GM12878 (cell line): ENCODE results near the gene MYCBP2. TPM values are rescaled to one million over a fixed set of nuclear protein-coding genes. Genes with fewer than 3 reads are reported as not detected.
A peak's percentile ranks its signal among the peaks of the same experiment; 100 is the strongest.
"Not testable (repeated sequence)": the region's sequence is repeated elsewhere in the genome, so short reads cannot be mapped to it uniquely, and the experiment has no call there.

Experiments used
- ATAC-seq: fragments of 200-7000 bp; cut with Tn5 transposase; 3 replicates; pipeline ENCODE4 v1.9.1; 2020; ENCODE audit warnings: mild to moderate bottlenecking, moderate library complexity
- BruUV-seq: library from RNA; stranded (reverse); fragments of 400-500 nt; replicated peaks from 2 replicates; lab custom pipeline; 2021; lab: Mats Ljungman, UMichigan
- CTCF ChIA-PET: fragments of 300-600 bp; sonication (Branson Sonifier 250); formaldehyde crosslinking; extraction: SDS; loops from one replicate; lab custom pipeline; 2021; ENCODE audit warnings: inconsistent platforms; lab: Yijun Ruan, JAX
- POLR2A ChIA-PET: fragments of 350-600 bp; formaldehyde crosslinking; extraction: SDS; loops from one replicate; lab custom pipeline; 2021; ENCODE audit warnings: inconsistent platforms; lab: Charles Lee
- RAD21 ChIA-PET: fragments of 300-600 bp; sonication (Branson Sonifier 250); formaldehyde crosslinking; loops from one replicate; lab custom pipeline; 2023; ENCODE audit warnings: antibody characterized with exemption; ENCODE audit not compliant: unreplicated experiment; lab: Charles Lee
- SMC1A ChIA-PET: fragments of 300-600 bp; sonication (Branson Sonifier 250); formaldehyde crosslinking; loops from one replicate; lab custom pipeline; 2023; ENCODE audit not compliant: unreplicated experiment, uncharacterized antibody; lab: Charles Lee
- DNase-seq: peaks from one replicate; pipeline ENCODE4 v3.0.0-alpha.2; 2011; ENCODE audit warnings: low read depth, low spot score
- FAIRE-seq: peaks from 3 replicates; lab custom pipeline; 2011; peaks lifted over from hg19 to GRCh38; lab: Jason Lieb, UNC
- H2AFZ ChIP-seq: 2 replicates; pipeline ENCODE4 v1.6.0; 2011; ENCODE audit warnings: low read depth, low read length, control low read depth; ENCODE audit not compliant: control insufficient read depth
- H3K27ac ChIP-seq: 2 replicates; pipeline ENCODE4 v1.5.1; 2011; ENCODE audit warnings: control low read depth; ENCODE audit not compliant: control insufficient read depth, insufficient read depth
- H3K27me3 ChIP-seq, 2 experiments: replicated peaks in 1 of 2; 2 replicates each; pipeline versions ENCODE4 v1.6.0 to v1.6.1; 2011; ENCODE audit warnings: low read length in 1 of 2; ENCODE audit not compliant: control insufficient read depth in 2 of 2, insufficient read depth in 2 of 2
- H3K36me3 ChIP-seq, 2 experiments: 2 replicates each; pipeline ENCODE4 v1.5.1; 2011; ENCODE audit warnings: low read length in 1 of 2; ENCODE audit not compliant: control insufficient read depth in 2 of 2, insufficient read depth in 2 of 2
- H3K4me1 ChIP-seq: 2 replicates; pipeline ENCODE4 v1.6.1; 2011; ENCODE audit warnings: mild to moderate bottlenecking, low read length, moderate library complexity, mixed read lengths; ENCODE audit not compliant: control insufficient read depth, insufficient read depth
- H3K4me2 ChIP-seq: 2 replicates; pipeline ENCODE4 v1.6.0; 2011; ENCODE audit warnings: control low read depth; ENCODE audit not compliant: control insufficient read depth, insufficient read depth
- H3K4me3 ChIP-seq: fragments of 200-600 bp; sonication (generic); 2 replicates; pipeline ENCODE4 v1.5.1; 2016
- H3K79me2 ChIP-seq: 2 replicates; pipeline ENCODE4 v1.6.0; 2011; ENCODE audit warnings: low read length; ENCODE audit not compliant: control insufficient read depth, insufficient read depth
- H3K9ac ChIP-seq: 2 replicates; pipeline ENCODE4 v1.8.0; 2011; ENCODE audit warnings: low read length, control low read depth, mixed read lengths; ENCODE audit not compliant: control insufficient read depth, insufficient read depth
- H3K9me3 ChIP-seq: replicated peaks from 3 replicates; pipeline ENCODE4 v1.5.1; 2011; ENCODE audit warnings: mild to moderate bottlenecking, low read length; ENCODE audit not compliant: control insufficient read depth, insufficient read depth
- H4K20me1 ChIP-seq: 2 replicates; pipeline ENCODE4 v1.6.0; 2011; ENCODE audit not compliant: control insufficient read depth, insufficient read depth
- CBX3 ChIP-seq: fragments of 200-600 bp; sonication (generic); IDR thresholded peaks from 2 replicates; pipeline ENCODE4 v1.6.1; 2016; ENCODE audit warnings: low read depth, borderline replicate concordance
- HDGF ChIP-seq: fragments of 450-650 bp; IDR thresholded peaks from 2 replicates; pipeline ENCODE4 v1.6.1; 2016; ENCODE audit warnings: antibody characterized with exemption
- IRF4 ChIP-seq: IDR thresholded peaks from 2 replicates; pipeline ENCODE4 v1.6.1; 2011; ENCODE audit warnings: low read depth, low read length
- MTA2 ChIP-seq: fragments of 450-650 bp; IDR thresholded peaks from 2 replicates; pipeline ENCODE4 v1.6.1; 2016; ENCODE audit warnings: low read depth, mild to moderate bottlenecking, moderate library complexity
- RBBP5 ChIP-seq: fragments of 200-600 bp; sonication (generic); conservative IDR thresholded peaks from 2 replicates; pipeline ENCODE4 v1.6.1; 2016
- RFX5 ChIP-seq: IDR thresholded peaks from 2 replicates; pipeline ENCODE4 v1.6.1; 2011; ENCODE audit warnings: low read depth, low read length, improper control_type of control experiment
- SIX5 ChIP-seq: IDR thresholded peaks from 2 replicates; pipeline ENCODE4 v1.6.1; 2011; ENCODE audit warnings: mild to moderate bottlenecking, low read depth, low read length, moderate library complexity; ENCODE audit not compliant: severe bottlenecking
- SRF ChIP-seq, 2 experiments: IDR thresholded peaks; 2 replicates each; pipeline ENCODE4 v1.6.1; 2011; ENCODE audit warnings: low read depth in 2 of 2, low read length in 2 of 2, mild to moderate bottlenecking in 1 of 2, moderate library complexity in 1 of 2
- TARDBP ChIP-seq: IDR thresholded peaks from 2 replicates; pipeline ENCODE4 v1.6.1; 2016; ENCODE audit warnings: borderline replicate concordance
- WGBS: methylation state at CpG from one replicate; pipeline ENCODE4 v1.1.6; 2016; ENCODE audit warnings: low lambda C conversion rate; ENCODE audit not compliant: insufficient replicate concordance, insufficient coverage; ENCODE audit errors: missing lambda C conversion rate; 5-methylcytosine and 5-hydroxymethylcytosine counted together
- in situ Hi-C: fragments of 300-500 bp; cut with MboI; formaldehyde crosslinking; loops from 9 replicates; pipeline ENCODE4 v1.14.3; 2018; ENCODE audit warnings: mixed read lengths
- intact Hi-C: fragments of 100-400 bp; cut with micrococcal nuclease; formaldehyde crosslinking; loops from one replicate; pipeline ENCODE4 v1.14.2; 2022; ENCODE audit not compliant: unreplicated experiment
- polyA plus RNA-seq, 11 experiments: library from polyadenylated mRNA; depleted of rRNA in 4 of 11; unstranded in 6 of 11; stranded (reverse) in 5 of 11; fragments of >200 nt; fragmentation: Nextera tagmentation in 4 of 11; fragmentation: Illumina TruSeq in 1 of 11; extraction: Ambion mirVana in 4 of 11; extraction: Trizol in 1 of 11; gene quantifications; 1 replicate in 1 of 11; 2 replicates in 10 of 11; pipeline versions ENCODE4 v1.2.1 to v1.2.3, GENCODE V29; 2011 to 2016; ENCODE audit warnings: inconsistent platforms in 2 of 11, missing spikeins in 2 of 11, low read depth in 1 of 11
- total RNA-seq, 4 experiments: library from RNA; depleted of rRNA in 3 of 4; stranded (reverse); fragments of >200 nt in 3 of 4; fragmentation: Illumina TruSeq in 1 of 4; extraction: Trizol in 1 of 4; gene quantifications; 2 replicates each; pipeline versions ENCODE4 v1.2.1 to v1.2.3, GENCODE V29; 2013 to 2021
- TF ChIP-seq, protein P1 (sequence below), 3 experiments: IDR thresholded peaks in 2 of 3; conservative IDR thresholded peaks in 1 of 3; 2 replicates each; pipeline ENCODE4 v1.5.1; 2011; ENCODE audit warnings: low read depth in 3 of 3, low read length in 3 of 3, mild to moderate bottlenecking in 3 of 3, control low read depth in 2 of 3, moderate library complexity in 2 of 3, inconsistent platforms in 1 of 3, mixed read lengths in 1 of 3; ENCODE audit not compliant: control insufficient read depth in 2 of 3, insufficient read depth in 1 of 3; ENCODE audit errors: extremely low read depth in 1 of 3
- TF ChIP-seq, protein P2 (sequence below): fragments of 150-350 bp; IDR thresholded peaks from 2 replicates; pipeline ENCODE4 v1.6.1; 2014; ENCODE audit warnings: mild to moderate bottlenecking, low read depth, low read length

Gene MYCBP2
- total and polyA plus RNA-seq, 10 of the 15 experiments (the other 5 are each of a cell fraction or from before 2014, with no cell fraction given): 51.9 to 152 (median 98.2) TPM

DNA sequence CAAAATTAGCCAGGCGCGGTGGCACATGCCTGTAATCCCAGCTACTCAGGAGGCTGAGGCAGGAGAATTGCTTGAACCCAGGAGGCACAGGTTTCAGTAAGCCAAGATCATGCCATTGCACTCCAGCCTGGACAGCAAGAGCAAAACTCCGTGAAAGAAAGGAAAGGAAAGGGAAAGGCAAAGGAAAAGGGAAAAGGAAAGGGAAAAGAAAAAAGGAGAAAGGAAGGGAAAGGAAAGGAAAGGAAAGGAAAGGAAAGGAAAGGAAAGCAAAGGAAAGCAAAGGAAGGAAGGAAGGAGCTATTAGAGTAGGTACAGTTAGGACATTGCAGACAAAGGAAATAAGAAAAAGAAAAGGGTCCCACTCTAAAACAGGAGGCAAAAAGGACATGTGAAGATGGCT is 41.3 kb downstream of the MYCBP2 start:
- RAD21 ChIA-PET: interaction anchor here (1.2 to 3.0 kb wide), 2 partner anchors 11 to 193 kb away, joined by 3 to 10 read pairs; no protein-coding TSS in a partner anchor
- 100% methylated on average over 3 of the region's 3 CpGs for WGBS
- H3K4me3 ChIP-seq, DNase-seq, POLR2A ChIA-PET, H3K4me2 ChIP-seq, H4K20me1 ChIP-seq, BruUV-seq, H3K27ac ChIP-seq, H3K9ac ChIP-seq, H3K4me1 ChIP-seq, in situ Hi-C loops, H3K27me3 ChIP-seq, H2AFZ ChIP-seq, intact Hi-C loops, FAIRE-seq, H3K9me3 ChIP-seq, ATAC-seq: not testable (repeated sequence)
- peaks cover 2 to 33% of the 10 kb centered on the region in 2 experiments for H3K36me3 ChIP-seq
- H3K79me2 ChIP-seq: peaks cover 19% of the 10 kb centered on the region
- TF ChIP-seq HDGF: 0 out of 2 replicates have a peak, but pooled peaks have one; percentile 49
- CTCF ChIA-PET: interaction anchor here (1.1 to 1.5 kb wide), 6 partner anchors 11 to 193 kb away, joined by 3 to 6 read pairs (median 3); no protein-coding TSS in a partner anchor
- SMC1A ChIA-PET: interaction anchor here (0.5 to 4.7 kb wide), 11 partner anchors 10 to 208 kb away, joined by 3 to 18 read pairs (median 3); no protein-coding TSS in a partner anchor

DNA sequence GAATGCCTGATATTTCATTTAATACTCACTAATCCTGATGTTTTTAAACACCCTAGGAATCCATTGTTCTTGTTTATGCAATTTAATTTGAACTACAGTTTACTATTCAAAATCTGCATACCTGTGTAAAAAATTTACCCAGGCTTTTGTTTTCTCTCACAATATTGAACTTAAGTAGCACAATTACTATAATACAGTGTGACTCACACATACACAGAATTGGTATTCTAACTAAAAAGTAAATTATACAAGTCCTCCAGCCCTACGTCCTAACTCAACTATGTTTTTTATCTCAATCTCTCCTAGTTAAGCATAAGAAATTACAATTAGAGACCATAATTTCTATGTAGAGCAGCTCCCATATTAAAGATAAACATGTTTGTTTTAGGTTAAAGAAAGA is 41.8 kb downstream of the MYCBP2 start:
- 96% methylated on average over 1 of the region's 1 CpG for WGBS
- TF ChIP-seq TARDBP: no peak
- TF ChIP-seq, protein P1, sequence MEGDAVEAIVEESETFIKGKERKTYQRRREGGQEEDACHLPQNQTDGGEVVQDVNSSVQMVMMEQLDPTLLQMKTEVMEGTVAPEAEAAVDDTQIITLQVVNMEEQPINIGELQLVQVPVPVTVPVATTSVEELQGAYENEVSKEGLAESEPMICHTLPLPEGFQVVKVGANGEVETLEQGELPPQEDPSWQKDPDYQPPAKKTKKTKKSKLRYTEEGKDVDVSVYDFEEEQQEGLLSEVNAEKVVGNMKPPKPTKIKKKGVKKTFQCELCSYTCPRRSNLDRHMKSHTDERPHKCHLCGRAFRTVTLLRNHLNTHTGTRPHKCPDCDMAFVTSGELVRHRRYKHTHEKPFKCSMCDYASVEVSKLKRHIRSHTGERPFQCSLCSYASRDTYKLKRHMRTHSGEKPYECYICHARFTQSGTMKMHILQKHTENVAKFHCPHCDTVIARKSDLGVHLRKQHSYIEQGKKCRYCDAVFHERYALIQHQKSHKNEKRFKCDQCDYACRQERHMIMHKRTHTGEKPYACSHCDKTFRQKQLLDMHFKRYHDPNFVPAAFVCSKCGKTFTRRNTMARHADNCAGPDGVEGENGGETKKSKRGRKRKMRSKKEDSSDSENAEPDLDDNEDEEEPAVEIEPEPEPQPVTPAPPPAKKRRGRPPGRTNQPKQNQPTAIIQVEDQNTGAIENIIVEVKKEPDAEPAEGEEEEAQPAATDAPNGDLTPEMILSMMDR (IDR thresholded peaks at IDR 0.05 in 2 of 3, conservative IDR thresholded peaks at IDR 0.05 in 1 of 3; ENCODE audit: control insufficient read depth in 2 of 3, extremely low read depth in 1 of 3, insufficient read depth in 1 of 3, low read depth in 3 of 3, low read length in 3 of 3): no peak
- no peak for TF ChIP-seq CBX3
- TF ChIP-seq SIX5: no peak
- TF ChIP-seq SRF (IDR thresholded peaks at IDR 0.05; ENCODE audit: low read depth in 2 of 2, low read length in 2 of 2): no peak
- no peak for TF ChIP-seq RBBP5
- no peak for TF ChIP-seq MTA2
- TF ChIP-seq, protein P2, sequence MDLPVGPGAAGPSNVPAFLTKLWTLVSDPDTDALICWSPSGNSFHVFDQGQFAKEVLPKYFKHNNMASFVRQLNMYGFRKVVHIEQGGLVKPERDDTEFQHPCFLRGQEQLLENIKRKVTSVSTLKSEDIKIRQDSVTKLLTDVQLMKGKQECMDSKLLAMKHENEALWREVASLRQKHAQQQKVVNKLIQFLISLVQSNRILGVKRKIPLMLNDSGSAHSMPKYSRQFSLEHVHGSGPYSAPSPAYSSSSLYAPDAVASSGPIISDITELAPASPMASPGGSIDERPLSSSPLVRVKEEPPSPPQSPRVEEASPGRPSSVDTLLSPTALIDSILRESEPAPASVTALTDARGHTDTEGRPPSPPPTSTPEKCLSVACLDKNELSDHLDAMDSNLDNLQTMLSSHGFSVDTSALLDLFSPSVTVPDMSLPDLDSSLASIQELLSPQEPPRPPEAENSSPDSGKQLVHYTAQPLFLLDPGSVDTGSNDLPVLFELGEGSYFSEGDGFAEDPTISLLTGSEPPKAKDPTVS: no peak
- TF ChIP-seq IRF4: no peak
- no peak for TF ChIP-seq RFX5

More for the DNA sequence above, 41.8 kb downstream of the MYCBP2 start:
- Histone ChIP-seq H3K27me3 (no peaks in the 10 kb centered on the region), H4K20me1 (no peaks in the 10 kb centered on the region), H2AFZ (no peak overlapping the region), H3K9ac (no peak overlapping the region), H3K79me2 (peaks cover 14% of the 10 kb centered on the region), H3K4me3 (no peak overlapping the region), H3K4me2 (no peak overlapping the region), H3K4me1 (no peaks in the 10 kb centered on the region), H3K9me3 (no peaks in the 10 kb centered on the region; the same call in 1 of the 3 replicates), H3K27ac (no peak overlapping the region), H3K36me3 (peaks cover 2 to 30% of the 10 kb centered on the region in 2 experiments)
- FAIRE-seq (no peak), ATAC-seq (no peak), DNase-seq (no peak)
- BruUV-seq: TSS peak; percentile 9
- ChIA-PET POLR2A (no interaction called here), RAD21 (interaction anchor here (1.2 to 3.0 kb wide), 2 partner anchors 12 to 193 kb away, joined by 3 to 10 read pairs; no protein-coding TSS in a partner anchor), CTCF (interaction anchor here (1.2 to 1.4 kb wide), 3 partner anchors 10 to 194 kb away, joined by 3 to 6 read pairs (median 3); no protein-coding TSS in a partner anchor), SMC1A (interaction anchor here (1.0 to 4.7 kb wide), 8 partner anchors 9 to 208 kb away, joined by 3 to 18 read pairs (median 5); no protein-coding TSS in a partner anchor)
- in situ Hi-C loops: no loop called here
- intact Hi-C loops: no loop called here
